Astrocyte of the spinal cord (primary cell): ENCODE data around the gene CAMTA1.
A peak's percentile ranks its signal among the peaks of the same experiment; 100 is the strongest.

Experiments used
- DNase-seq: peaks from one replicate; pipeline ENCODE4 v3.0.0; 2011; ENCODE audit warnings: low read depth, low spot score
- H3K4me3 ChIP-seq: 2 replicates; pipeline ENCODE4 v1.5.1; 2011; ENCODE audit warnings: low read depth, mild to moderate bottlenecking, low read length, moderate library complexity
- CTCF ChIP-seq: IDR thresholded peaks from 2 replicates; pipeline ENCODE4 v1.5.1; 2012; ENCODE audit warnings: low read depth, mild to moderate bottlenecking, low read length, inconsistent platforms
- in situ Hi-C: cut with HindIII; loops from 2 replicates; pipeline ENCODE4 v1.10.0; 2017; ENCODE audit warnings: low sequenced_read_pairs

Gene CAMTA1

DNA sequence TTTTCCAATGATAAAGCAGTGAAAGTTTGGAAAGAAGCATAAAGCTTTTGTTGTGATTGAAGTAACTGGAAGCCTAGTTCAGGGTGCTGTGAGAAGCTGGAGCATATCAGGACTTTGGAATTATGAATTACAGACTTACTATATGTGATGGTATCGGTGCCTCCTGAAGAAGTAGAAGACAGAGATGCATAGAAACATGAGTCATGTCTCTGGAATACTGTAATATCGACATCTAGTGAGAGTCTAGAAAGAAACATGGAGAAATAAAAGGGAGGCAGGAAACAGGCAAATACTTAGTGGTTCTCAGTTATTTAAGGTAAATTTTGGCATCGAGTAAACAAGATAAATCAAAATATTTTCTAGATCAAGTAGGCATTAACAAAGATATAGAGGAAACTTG, 103.0 kb downstream of the CAMTA1 start:
- DNase-seq = peak; percentile 33
- in situ Hi-C loops = no loop called here
- H3K4me3 ChIP-seq = no peak overlapping the region
- no peak for TF ChIP-seq CTCF

- no peak overlapping the region for H3K4me3 ChIP-seq
- TF ChIP-seq CTCF = no peak
- in situ Hi-C loops = no loop called here
- DNase-seq = no peak
Measured at GRCh38 chr1:6888870-6889269, 103.6 kb downstream of the CAMTA1 start.

DNA sequence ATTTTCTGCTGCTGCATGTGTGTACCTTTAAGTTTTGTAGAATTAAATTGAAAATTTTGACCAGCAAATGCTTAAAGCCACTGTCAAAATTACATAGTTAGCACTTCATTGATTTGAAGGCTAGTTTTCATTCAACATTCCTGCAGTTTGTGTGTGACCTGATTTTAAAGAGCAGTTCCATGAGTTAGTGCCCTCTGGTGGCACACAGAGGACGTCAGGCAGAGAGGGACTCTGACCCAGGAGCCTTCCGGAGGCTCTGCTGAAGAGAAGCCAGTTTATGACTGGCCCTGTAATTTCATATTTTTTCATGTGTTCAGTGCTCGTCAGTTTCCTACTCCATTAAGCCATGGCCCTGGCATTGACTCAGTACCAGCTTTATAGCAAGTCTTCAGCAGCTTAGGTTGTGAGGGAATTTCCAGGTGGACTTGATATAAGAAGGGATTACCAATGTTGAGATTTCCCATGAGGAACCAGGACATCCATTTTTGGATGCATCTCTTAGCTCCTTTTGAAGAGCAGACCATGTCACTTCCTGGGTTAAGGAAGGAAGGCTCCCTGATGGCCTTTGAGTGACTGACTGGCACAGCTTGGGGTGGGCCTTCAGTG, 104.7 kb downstream of the CAMTA1 start:
- in situ Hi-C loops = no loop called here
- peak; percentile 88 for TF ChIP-seq CTCF
- no peak overlapping the region for H3K4me3 ChIP-seq
- DNase-seq = peak; percentile 66

DNA sequence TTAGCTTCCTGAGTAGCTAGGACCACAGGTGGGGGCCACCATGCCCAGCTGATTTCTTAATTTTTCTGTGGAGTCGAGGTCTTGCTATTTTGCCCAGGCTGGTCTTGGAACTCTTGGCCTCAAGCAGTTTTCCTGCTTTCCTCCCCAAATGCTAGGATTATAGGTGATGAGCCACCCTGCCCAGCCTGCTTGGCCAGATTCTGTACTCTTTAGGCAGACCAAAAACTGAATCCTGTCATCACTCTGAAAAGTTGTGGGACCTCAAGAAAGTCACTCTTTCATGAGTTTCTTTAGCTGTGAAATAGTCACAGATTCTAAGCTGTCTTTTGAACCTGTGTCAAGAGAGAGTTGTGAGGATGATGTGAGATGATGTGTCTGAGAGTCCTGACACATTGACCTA, 105.4 kb downstream of the CAMTA1 start:
- in situ Hi-C loops = no loop called here
- no peak for TF ChIP-seq CTCF
- no peak for DNase-seq
- H3K4me3 ChIP-seq = no peak overlapping the region

- H3K4me3 ChIP-seq = no peak overlapping the region
- TF ChIP-seq CTCF = no peak
- peak; percentile 36 for DNase-seq
- in situ Hi-C loops = no loop called here
Measured at GRCh38 chr1:6891781-6892579, 106.7 kb downstream of the CAMTA1 start.

DNA sequence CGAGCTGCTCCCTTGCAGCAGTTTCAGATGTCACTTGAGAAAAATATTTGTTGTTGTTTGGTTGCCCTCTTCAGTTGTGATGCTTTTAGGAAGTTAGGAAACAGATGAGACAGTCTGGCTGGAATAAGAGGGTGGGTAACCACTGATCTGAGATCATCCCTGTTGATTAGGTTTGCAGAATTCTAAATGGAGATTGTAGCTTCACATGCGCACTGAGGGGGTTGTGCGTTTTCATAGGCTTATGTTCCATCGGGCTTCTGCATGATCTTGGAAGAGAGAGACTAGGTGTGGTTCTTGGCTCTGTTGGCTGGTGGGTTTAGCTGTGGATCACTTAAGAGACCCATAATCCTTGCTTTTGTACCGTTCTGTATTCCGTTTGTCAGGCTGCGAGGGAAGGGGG, 108.1 kb downstream of the CAMTA1 start:
- no peak for DNase-seq
- in situ Hi-C loops = no loop called here
- no peak for TF ChIP-seq CTCF
- no peak overlapping the region for H3K4me3 ChIP-seq
